HepG2 (cell line): Measurements from ENCODE around the gene TNS1. TPM values are rescaled to one million over a fixed set of nuclear protein-coding genes. Genes with fewer than 3 reads are reported as not detected.

Experiments used
- ATAC-seq: fragments of 200-7000 bp; cut with Tn5 transposase; 3 replicates; pipeline ENCODE4 v1.9.1; 2020; ENCODE audit warnings: mild to moderate bottlenecking, moderate library complexity
- BruUV-seq: library from RNA; stranded (reverse); fragments of 400-500 nt; replicated peaks from 2 replicates; lab custom pipeline; 2021; lab: Mats Ljungman, UMichigan
- CTCF ChIA-PET: fragments of 300-600 bp; formaldehyde crosslinking; extraction: SDS; loops from one replicate; lab custom pipeline; 2021; ENCODE audit warnings: low total read pairs, inconsistent platforms, low intra/inter-chr PET ratio; lab: Yijun Ruan, JAX
- POLR2A ChIA-PET: fragments of 350-600 bp; sonication (Branson Sonifier 250); formaldehyde crosslinking; loops from one replicate; lab custom pipeline; 2020; ENCODE audit warnings: antibody characterized with exemption, inconsistent platforms; lab: Yijun Ruan, JAX
- DNase-seq: peaks from one replicate; pipeline ENCODE4 v3.0.0-alpha.2; 2015; ENCODE audit warnings: low spot score
- FAIRE-seq: peaks from 3 replicates; lab custom pipeline; 2011; peaks lifted over from hg19 to GRCh38; lab: Jason Lieb, UNC
- H2AFZ ChIP-seq: one replicate; pipeline ENCODE4 v1.6.1; 2011; ENCODE audit warnings: low read length, inconsistent platforms
- H3K27ac ChIP-seq: fragments of 300-600 bp; 3 replicates; pipeline ENCODE4 v1.8.0; 2011; ENCODE audit warnings: mixed run types, mild to moderate bottlenecking, mixed read lengths, low read length, inconsistent platforms; ENCODE audit not compliant: insufficient read depth; ENCODE audit errors: extremely low read length
- H3K27me3 ChIP-seq, 2 experiments: fragments of 200-600 bp in 1 of 2; 2 replicates in 1 of 2; 3 replicates in 1 of 2; pipeline versions ENCODE4 v1.6.0 to v1.8.0; 2011; ENCODE audit warnings: low read length in 2 of 2, mild to moderate bottlenecking in 2 of 2, moderate library complexity in 2 of 2, inconsistent platforms in 1 of 2; ENCODE audit not compliant: insufficient read depth in 2 of 2, control insufficient read depth in 1 of 2
- H3K36me3 ChIP-seq, 2 experiments: fragments of 200-600 bp in 1 of 2; replicated peaks in 1 of 2; 2 replicates in 1 of 2; 3 replicates in 1 of 2; pipeline versions ENCODE4 v1.5.1 to v1.8.0; 2011; ENCODE audit warnings: low read length in 2 of 2, inconsistent platforms in 1 of 2; ENCODE audit not compliant: insufficient read depth in 2 of 2, control insufficient read depth in 1 of 2
- H3K4me1 ChIP-seq: 2 replicates; pipeline ENCODE4 v1.5.1; 2012; ENCODE audit warnings: low read length, inconsistent platforms; ENCODE audit not compliant: insufficient read depth
- H3K4me2 ChIP-seq: 2 replicates; pipeline ENCODE4 v1.6.0; 2011; ENCODE audit warnings: low read depth, low read length, inconsistent platforms
- H3K4me3 ChIP-seq, 3 experiments: fragments of 200-600 bp in 1 of 3; sonication (generic), shearing (Covaris generic) in 1 of 3; replicated peaks in 1 of 3; 2 replicates each; pipeline ENCODE4 v1.5.1; 2011 to 2016; ENCODE audit warnings: low read length in 3 of 3, inconsistent platforms in 2 of 3, low read depth in 2 of 3, mild to moderate bottlenecking in 2 of 3, control low read depth in 1 of 3, mixed read lengths in 1 of 3; ENCODE audit not compliant: insufficient read depth in 1 of 3
- H3K79me2 ChIP-seq: one replicate; pipeline ENCODE4 v1.6.1; 2011; ENCODE audit warnings: low read length, inconsistent platforms; ENCODE audit not compliant: insufficient read depth
- H3K9ac ChIP-seq: 2 replicates; pipeline ENCODE4 v1.6.0; 2011; ENCODE audit warnings: mild to moderate bottlenecking, low read depth, low read length, inconsistent platforms; ENCODE audit not compliant: insufficient read depth
- H3K9me3 ChIP-seq: 2 replicates; pipeline ENCODE4 v1.5.1; 2012; ENCODE audit warnings: mild to moderate bottlenecking, low read length
- H4K20me1 ChIP-seq: 2 replicates; pipeline ENCODE4 v1.6.0; 2011; ENCODE audit warnings: inconsistent platforms, mild to moderate bottlenecking, low read length, moderate library complexity; ENCODE audit not compliant: insufficient read depth
- BRD4 ChIP-seq: sonication (generic); formaldehyde crosslinking; IDR thresholded peaks from 2 replicates; pipeline ENCODE4 v1.4.0; 2020; ENCODE audit warnings: missing genetic modification reagents
- PAX8 ChIP-seq: sonication (generic); formaldehyde crosslinking; IDR thresholded peaks from 2 replicates; pipeline ENCODE4 v1.8.0; 2022; ENCODE audit warnings: mild to moderate bottlenecking, missing genetic modification reagents, borderline replicate concordance
- PHF20 ChIP-seq: sonication (generic); formaldehyde crosslinking; IDR thresholded peaks from 2 replicates; pipeline ENCODE4 v1.5.0; 2020; ENCODE audit warnings: mild to moderate bottlenecking, missing genetic modification reagents
- TCF7L2 ChIP-seq: IDR thresholded peaks from 2 replicates; pipeline ENCODE4 v1.6.1; 2011; ENCODE audit warnings: mild to moderate bottlenecking, low read depth, low read length, moderate library complexity
- TGIF2 ChIP-seq: IDR thresholded peaks from 2 replicates; pipeline ENCODE4 v1.6.1; 2016; ENCODE audit warnings: control low read depth, missing compliant biosample characterization
- ZKSCAN1 ChIP-seq: fragments of 150-350 bp; IDR thresholded peaks from 2 replicates; pipeline ENCODE4 v1.6.1; 2014; ENCODE audit warnings: low read length
- ZNF235 ChIP-seq: sonication (generic); formaldehyde crosslinking; IDR thresholded peaks from 2 replicates; pipeline ENCODE4 v1.8.1; 2023; ENCODE audit warnings: mild to moderate bottlenecking, missing genetic modification reagents, borderline replicate concordance
- WGBS: methylation state at CpG from one replicate; pipeline ENCODE4 v1.1.6; 2017; ENCODE audit warnings: low lambda C conversion rate; 5-methylcytosine and 5-hydroxymethylcytosine counted together
- in situ Hi-C: cut with HindIII; loops from 2 replicates; pipeline ENCODE4 v1.10.0; 2017; ENCODE audit warnings: low pct_unique_long_range_greater_than_20kb; ENCODE audit not compliant: extremely low pct_ligation_motif_present
- intact Hi-C: fragments of 100-400 bp; cut with micrococcal nuclease; formaldehyde crosslinking; loops from one replicate; pipeline ENCODE4 v1.10.0; 2022; ENCODE audit not compliant: unreplicated experiment
- polyA plus RNA-seq, 8 experiments: library from polyadenylated mRNA; depleted of rRNA in 3 of 8; stranded (reverse) in 7 of 8; unstranded in 1 of 8; fragments of >200 nt; fragmentation: Illumina TruSeq in 4 of 8; extraction: Trizol in 4 of 8; gene quantifications; 2 replicates each; pipeline versions ENCODE4 v1.2.1 to v1.2.3, GENCODE V29; 2011 to 2016; ENCODE audit warnings: low read depth in 4 of 8, missing spikeins in 1 of 8, mixed read lengths in 1 of 8; ENCODE audit not compliant: insufficient read depth in 1 of 8
- total RNA-seq, 5 experiments: library from RNA; depleted of rRNA; stranded (reverse); fragments of >200 nt; fragmentation: Illumina TruSeq; extraction: Trizol; gene quantifications; 2 replicates each; pipeline ENCODE4 v1.2.3, GENCODE V29; 2016; ENCODE audit warnings: low read depth in 1 of 5
- TF ChIP-seq, protein P1 (sequence below): sonication (generic); formaldehyde crosslinking; IDR thresholded peaks from 2 replicates; pipeline ENCODE4 v1.4.0; 2020; ENCODE audit warnings: mild to moderate bottlenecking, missing genetic modification reagents

TNS1 gene
- total and polyA plus RNA-seq, 2 of the 13 experiments (the other 11 are each of a cell fraction or from before 2014, with no cell fraction given) = 1.9 to 118 TPM

DNA sequence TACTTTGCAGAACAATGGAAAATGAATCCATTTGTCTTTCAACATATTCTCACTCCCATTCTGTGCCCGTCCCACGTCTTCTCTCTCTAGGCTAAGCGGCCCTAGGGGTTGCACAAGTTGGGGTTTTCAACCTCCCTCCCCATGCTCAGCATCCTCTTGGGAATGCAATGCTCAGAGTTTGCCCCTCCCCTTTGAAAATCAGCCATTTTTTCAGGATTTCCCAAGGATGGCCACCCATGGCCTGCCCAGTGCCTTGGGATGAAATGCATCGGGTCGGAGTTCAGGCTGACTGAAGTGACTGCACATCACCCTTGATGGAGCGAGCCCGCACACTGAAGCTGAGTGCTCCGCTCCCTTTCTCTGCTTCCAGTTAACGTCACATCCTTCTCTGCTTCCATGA is 87.9 kb downstream of the TNS1 start:
- BruUV-seq = no TSS peak
- Histone ChIP-seq H3K27me3 (no peaks in the 10 kb centered on the region), H3K9ac (no peak overlapping the region), H3K27ac (no peak overlapping the region), H3K4me1 (peaks cover 83% of the 10 kb centered on the region), H2AFZ (no peak overlapping the region), H3K4me3 (no peak overlapping the region), H4K20me1 (no peaks in the 10 kb centered on the region), H3K9me3 (no peaks in the 10 kb centered on the region), H3K36me3 (peaks cover 7 to 10% of the 10 kb centered on the region in 2 experiments; a peak in 2 of 5 replicates), H3K79me2 (no peaks in the 10 kb centered on the region), H3K4me2 (no peak overlapping the region)
- in situ Hi-C loops (no loop called here), intact Hi-C loops (no loop called here)
- ChIA-PET CTCF (no interaction called here), POLR2A (no interaction called here)
- over 99% methylated on average over 9 of the region's 9 CpGs for WGBS
- no peak for FAIRE-seq
- no peak for ATAC-seq
- no peak for DNase-seq
- TF ChIP-seq PHF20 (CRISPR knock-in tag) = no peak
- no peak for TF ChIP-seq ZKSCAN1
- TF ChIP-seq, protein P1, sequence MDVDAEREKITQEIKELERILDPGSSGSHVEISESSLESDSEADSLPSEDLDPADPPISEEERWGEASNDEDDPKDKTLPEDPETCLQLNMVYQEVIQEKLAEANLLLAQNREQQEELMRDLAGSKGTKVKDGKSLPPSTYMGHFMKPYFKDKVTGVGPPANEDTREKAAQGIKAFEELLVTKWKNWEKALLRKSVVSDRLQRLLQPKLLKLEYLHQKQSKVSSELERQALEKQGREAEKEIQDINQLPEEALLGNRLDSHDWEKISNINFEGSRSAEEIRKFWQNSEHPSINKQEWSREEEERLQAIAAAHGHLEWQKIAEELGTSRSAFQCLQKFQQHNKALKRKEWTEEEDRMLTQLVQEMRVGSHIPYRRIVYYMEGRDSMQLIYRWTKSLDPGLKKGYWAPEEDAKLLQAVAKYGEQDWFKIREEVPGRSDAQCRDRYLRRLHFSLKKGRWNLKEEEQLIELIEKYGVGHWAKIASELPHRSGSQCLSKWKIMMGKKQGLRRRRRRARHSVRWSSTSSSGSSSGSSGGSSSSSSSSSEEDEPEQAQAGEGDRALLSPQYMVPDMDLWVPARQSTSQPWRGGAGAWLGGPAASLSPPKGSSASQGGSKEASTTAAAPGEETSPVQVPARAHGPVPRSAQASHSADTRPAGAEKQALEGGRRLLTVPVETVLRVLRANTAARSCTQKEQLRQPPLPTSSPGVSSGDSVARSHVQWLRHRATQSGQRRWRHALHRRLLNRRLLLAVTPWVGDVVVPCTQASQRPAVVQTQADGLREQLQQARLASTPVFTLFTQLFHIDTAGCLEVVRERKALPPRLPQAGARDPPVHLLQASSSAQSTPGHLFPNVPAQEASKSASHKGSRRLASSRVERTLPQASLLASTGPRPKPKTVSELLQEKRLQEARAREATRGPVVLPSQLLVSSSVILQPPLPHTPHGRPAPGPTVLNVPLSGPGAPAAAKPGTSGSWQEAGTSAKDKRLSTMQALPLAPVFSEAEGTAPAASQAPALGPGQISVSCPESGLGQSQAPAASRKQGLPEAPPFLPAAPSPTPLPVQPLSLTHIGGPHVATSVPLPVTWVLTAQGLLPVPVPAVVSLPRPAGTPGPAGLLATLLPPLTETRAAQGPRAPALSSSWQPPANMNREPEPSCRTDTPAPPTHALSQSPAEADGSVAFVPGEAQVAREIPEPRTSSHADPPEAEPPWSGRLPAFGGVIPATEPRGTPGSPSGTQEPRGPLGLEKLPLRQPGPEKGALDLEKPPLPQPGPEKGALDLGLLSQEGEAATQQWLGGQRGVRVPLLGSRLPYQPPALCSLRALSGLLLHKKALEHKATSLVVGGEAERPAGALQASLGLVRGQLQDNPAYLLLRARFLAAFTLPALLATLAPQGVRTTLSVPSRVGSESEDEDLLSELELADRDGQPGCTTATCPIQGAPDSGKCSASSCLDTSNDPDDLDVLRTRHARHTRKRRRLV = no peak
- no peak for TF ChIP-seq ZNF235
- TF ChIP-seq BRD4 (CRISPR knock-in tag) = no peak
- no peak for TF ChIP-seq PAX8
- no peak for TF ChIP-seq TCF7L2
- no peak for TF ChIP-seq TGIF2
